HepG2 (cell line): ENCODE data around the gene ACSF3. TPM values are rescaled to one million over a fixed set of nuclear protein-coding genes. Genes with fewer than 3 reads are reported as not detected.

Experiments used
- ADNP ChIP-seq: sonication (generic); formaldehyde crosslinking; IDR thresholded peaks from 2 replicates; pipeline ENCODE4 v1.4.0; 2020; ENCODE audit warnings: missing genetic modification reagents
- DMTF1 ChIP-seq: sonication (generic); formaldehyde crosslinking; IDR thresholded peaks from 2 replicates; pipeline ENCODE4 v1.4.0; 2020; ENCODE audit warnings: mild to moderate bottlenecking, missing genetic modification reagents
- EZH2 ChIP-seq: conservative IDR thresholded peaks from 2 replicates; pipeline ENCODE4 v1.6.1; 2012; ENCODE audit warnings: mild to moderate bottlenecking, low read depth, low read length, moderate library complexity
- FLYWCH1 ChIP-seq: sonication (generic); formaldehyde crosslinking; IDR thresholded peaks from 2 replicates; pipeline ENCODE4 v1.8.1; 2023; ENCODE audit warnings: mild to moderate bottlenecking, missing genetic modification reagents
- GPBP1L1 ChIP-seq: sonication (generic); formaldehyde crosslinking; IDR thresholded peaks from 2 replicates; pipeline ENCODE4 v1.5.0; 2020; ENCODE audit warnings: mild to moderate bottlenecking, missing genetic modification reagents
- KMT2B ChIP-seq: IDR thresholded peaks from 2 replicates; pipeline ENCODE4 v1.6.1; 2016; ENCODE audit warnings: missing genetic modification reagents, missing compliant biosample characterization
- NCOA1 ChIP-seq: sonication (generic); formaldehyde crosslinking; IDR thresholded peaks from 2 replicates; pipeline ENCODE4 v1.9.0; 2021; ENCODE audit warnings: missing genetic modification reagents
- SCMH1 ChIP-seq: sonication (generic); formaldehyde crosslinking; IDR thresholded peaks from 2 replicates; pipeline ENCODE4 v1.9.0; 2021; ENCODE audit warnings: missing genetic modification reagents, mild to moderate bottlenecking, borderline replicate concordance
- SPEN ChIP-seq: sonication (generic); formaldehyde crosslinking; IDR thresholded peaks from 2 replicates; pipeline ENCODE4 v1.5.1; 2020; ENCODE audit warnings: low read depth, mild to moderate bottlenecking, missing genetic modification reagents
- TAF15 ChIP-seq: fragments of 200-400 bp; formaldehyde crosslinking; IDR thresholded peaks from one replicate; pipeline ENCODE4 v1.6.1; 2018; ENCODE audit warnings: mild to moderate bottlenecking, low read depth, low read length; ENCODE audit not compliant: poor library complexity, severe bottlenecking
- TSC22D2 ChIP-seq: sonication (generic); formaldehyde crosslinking; IDR thresholded peaks from 2 replicates; pipeline ENCODE4 v1.5.1; 2020; ENCODE audit warnings: missing genetic modification reagents, mild to moderate bottlenecking, borderline replicate concordance
- ZFP36L1 ChIP-seq: sonication (generic); formaldehyde crosslinking; IDR thresholded peaks from 2 replicates; pipeline ENCODE4 v1.8.0; 2022; ENCODE audit warnings: mild to moderate bottlenecking, missing genetic modification reagents, moderate library complexity
- ZNF143 ChIP-seq: sonication (generic); formaldehyde crosslinking; IDR thresholded peaks from 2 replicates; pipeline ENCODE4 v1.4.0; 2020; ENCODE audit warnings: missing genetic modification reagents
- ZNF350 ChIP-seq: sonication (generic); formaldehyde crosslinking; IDR thresholded peaks from 2 replicates; pipeline ENCODE4 v1.4.0; 2020; ENCODE audit warnings: mild to moderate bottlenecking, low read depth, missing genetic modification reagents, borderline replicate concordance
- ZNF530 ChIP-seq: sonication (generic); formaldehyde crosslinking; IDR thresholded peaks from 2 replicates; pipeline ENCODE4 v1.5.0; 2020; ENCODE audit warnings: low read depth, mild to moderate bottlenecking, missing genetic modification reagents
- ZNF569 ChIP-seq: sonication (generic); formaldehyde crosslinking; IDR thresholded peaks from 2 replicates; pipeline ENCODE4 v1.5.0; 2020; ENCODE audit warnings: mild to moderate bottlenecking, missing genetic modification reagents, moderate library complexity, borderline replicate concordance
- ZNF616 ChIP-seq: sonication (generic); formaldehyde crosslinking; IDR thresholded peaks from 2 replicates; pipeline ENCODE4 v1.5.0; 2020; ENCODE audit warnings: low read depth, mild to moderate bottlenecking, missing genetic modification reagents
- ZNF878 ChIP-seq: sonication (generic); formaldehyde crosslinking; IDR thresholded peaks from 2 replicates; pipeline ENCODE4 v1.8.1; 2023; ENCODE audit warnings: mild to moderate bottlenecking, missing genetic modification reagents, moderate library complexity
- ZNF879 ChIP-seq: sonication (generic); formaldehyde crosslinking; IDR thresholded peaks from 2 replicates; pipeline ENCODE4 v1.8.1; 2023; ENCODE audit warnings: missing genetic modification reagents
- polyA plus RNA-seq, 8 experiments: library from polyadenylated mRNA; depleted of rRNA in 3 of 8; stranded (reverse) in 7 of 8; unstranded in 1 of 8; fragments of >200 nt; fragmentation: Illumina TruSeq in 4 of 8; extraction: Trizol in 4 of 8; gene quantifications; 2 replicates each; pipeline versions ENCODE4 v1.2.1 to v1.2.3, GENCODE V29; 2011 to 2016; ENCODE audit warnings: low read depth in 4 of 8, missing spikeins in 1 of 8, mixed read lengths in 1 of 8; ENCODE audit not compliant: insufficient read depth in 1 of 8
- total RNA-seq, 5 experiments: library from RNA; depleted of rRNA; stranded (reverse); fragments of >200 nt; fragmentation: Illumina TruSeq; extraction: Trizol; gene quantifications; 2 replicates each; pipeline ENCODE4 v1.2.3, GENCODE V29; 2016; ENCODE audit warnings: low read depth in 1 of 5
- TF ChIP-seq, protein P1 (sequence below): sonication (generic); formaldehyde crosslinking; IDR thresholded peaks from 2 replicates; pipeline ENCODE4 v1.4.0; 2020; ENCODE audit warnings: missing genetic modification reagents, borderline replicate concordance

ACSF3 gene
- total and polyA plus RNA-seq, 2 of the 13 experiments (the other 11 are each of a cell fraction or from before 2014, with no cell fraction given) = 14.9 to 30.6 TPM

GRCh38 chr16:89159066-89159849 lies 65.6 kb downstream of the ACSF3 start (continued):
- TF ChIP-seq ZNF143 (peak; percentile 66), FLYWCH1 (CRISPR knock-in tag) (peak; percentile 94; the same call in 1 of the 2 replicates), TAF15 (no peak), TSC22D2 (CRISPR knock-in tag) (no peak), NCOA1 (CRISPR knock-in tag) (no peak), KMT2B (CRISPR knock-in tag) (peak; percentile 69; the same call in 1 of the 2 replicates), ZNF530 (CRISPR knock-in tag) (no peak), ZNF879 (CRISPR knock-in tag) (peak; percentile 68), SPEN (peak; percentile 91), DMTF1 (CRISPR knock-in tag) (no peak), ADNP (CRISPR knock-in tag) (no peak), ZNF616 (CRISPR knock-in tag) (peak; percentile 88), ZNF569 (CRISPR knock-in tag) (peak; percentile 88), EZH2 (no peak; the same call in 1 of the 2 replicates), GPBP1L1 (CRISPR knock-in tag) (no peak), ZNF878 (CRISPR knock-in tag) (no peak), ZFP36L1 (peak; percentile 98), ZNF350 (CRISPR knock-in tag) (peak; percentile 68; the same call in 1 of the 2 replicates), SCMH1 (CRISPR knock-in tag) (no peak)
- TF ChIP-seq, protein P1, sequence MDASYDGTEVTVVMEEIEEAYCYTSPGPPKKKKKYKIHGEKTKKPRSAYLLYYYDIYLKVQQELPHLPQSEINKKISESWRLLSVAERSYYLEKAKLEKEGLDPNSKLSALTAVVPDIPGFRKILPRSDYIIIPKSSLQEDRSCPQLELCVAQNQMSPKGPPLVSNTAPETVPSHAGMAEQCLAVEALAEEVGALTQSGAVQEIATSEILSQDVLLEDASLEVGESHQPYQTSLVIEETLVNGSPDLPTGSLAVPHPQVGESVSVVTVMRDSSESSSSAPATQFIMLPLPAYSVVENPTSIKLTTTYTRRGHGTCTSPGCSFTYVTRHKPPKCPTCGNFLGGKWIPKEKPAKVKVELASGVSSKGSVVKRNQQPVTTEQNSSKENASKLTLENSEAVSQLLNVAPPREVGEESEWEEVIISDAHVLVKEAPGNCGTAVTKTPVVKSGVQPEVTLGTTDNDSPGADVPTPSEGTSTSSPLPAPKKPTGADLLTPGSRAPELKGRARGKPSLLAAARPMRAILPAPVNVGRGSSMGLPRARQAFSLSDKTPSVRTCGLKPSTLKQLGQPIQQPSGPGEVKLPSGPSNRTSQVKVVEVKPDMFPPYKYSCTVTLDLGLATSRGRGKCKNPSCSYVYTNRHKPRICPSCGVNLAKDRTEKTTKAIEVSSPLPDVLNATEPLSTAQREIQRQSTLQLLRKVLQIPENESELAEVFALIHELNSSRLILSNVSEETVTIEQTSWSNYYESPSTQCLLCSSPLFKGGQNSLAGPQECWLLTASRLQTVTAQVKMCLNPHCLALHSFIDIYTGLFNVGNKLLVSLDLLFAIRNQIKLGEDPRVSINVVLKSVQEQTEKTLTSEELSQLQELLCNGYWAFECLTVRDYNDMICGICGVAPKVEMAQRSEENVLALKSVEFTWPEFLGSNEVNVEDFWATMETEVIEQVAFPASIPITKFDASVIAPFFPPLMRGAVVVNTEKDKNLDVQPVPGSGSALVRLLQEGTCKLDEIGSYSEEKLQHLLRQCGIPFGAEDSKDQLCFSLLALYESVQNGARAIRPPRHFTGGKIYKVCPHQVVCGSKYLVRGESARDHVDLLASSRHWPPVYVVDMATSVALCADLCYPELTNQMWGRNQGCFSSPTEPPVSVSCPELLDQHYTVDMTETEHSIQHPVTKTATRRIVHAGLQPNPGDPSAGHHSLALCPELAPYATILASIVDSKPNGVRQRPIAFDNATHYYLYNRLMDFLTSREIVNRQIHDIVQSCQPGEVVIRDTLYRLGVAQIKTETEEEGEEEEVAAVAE = peak; percentile 63; the same call in 1 of the 2 replicates
